SHP77 treated with DMSO at 0.1 percent for 48 hours (cell line): ENCODE measurements around the gene EVA1A.
"Not testable (repeated sequence)": the region's sequence is repeated elsewhere in the genome, so short reads cannot be mapped to it uniquely, and the experiment has no call there.

ENCODE experiments used
- DNase-seq: peaks from one replicate; lab custom pipeline; 2025; lab: John Stamatoyannopoulos, UW

The EVA1A gene

DNA sequence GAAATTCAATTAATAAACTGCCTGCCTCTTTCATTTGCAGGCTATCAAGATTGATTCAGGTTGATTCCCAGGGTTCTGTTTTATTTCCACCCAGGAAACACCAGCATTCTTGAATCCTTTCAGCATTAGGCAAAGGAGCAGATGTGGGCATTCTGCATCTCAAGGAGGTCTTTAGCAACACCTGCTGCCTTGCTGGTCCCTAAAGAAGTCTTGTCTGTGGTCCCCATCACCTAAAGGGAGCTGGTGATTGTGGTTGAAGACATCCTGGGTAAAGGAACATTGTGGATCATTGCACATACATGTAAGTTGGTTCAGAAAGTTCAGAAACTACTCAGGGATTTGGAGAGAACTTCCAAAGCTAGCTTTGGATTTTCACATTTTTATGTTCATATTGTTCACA lies 78.3 kb downstream of the EVA1A start:
- DNase-seq: no peak

DNA sequence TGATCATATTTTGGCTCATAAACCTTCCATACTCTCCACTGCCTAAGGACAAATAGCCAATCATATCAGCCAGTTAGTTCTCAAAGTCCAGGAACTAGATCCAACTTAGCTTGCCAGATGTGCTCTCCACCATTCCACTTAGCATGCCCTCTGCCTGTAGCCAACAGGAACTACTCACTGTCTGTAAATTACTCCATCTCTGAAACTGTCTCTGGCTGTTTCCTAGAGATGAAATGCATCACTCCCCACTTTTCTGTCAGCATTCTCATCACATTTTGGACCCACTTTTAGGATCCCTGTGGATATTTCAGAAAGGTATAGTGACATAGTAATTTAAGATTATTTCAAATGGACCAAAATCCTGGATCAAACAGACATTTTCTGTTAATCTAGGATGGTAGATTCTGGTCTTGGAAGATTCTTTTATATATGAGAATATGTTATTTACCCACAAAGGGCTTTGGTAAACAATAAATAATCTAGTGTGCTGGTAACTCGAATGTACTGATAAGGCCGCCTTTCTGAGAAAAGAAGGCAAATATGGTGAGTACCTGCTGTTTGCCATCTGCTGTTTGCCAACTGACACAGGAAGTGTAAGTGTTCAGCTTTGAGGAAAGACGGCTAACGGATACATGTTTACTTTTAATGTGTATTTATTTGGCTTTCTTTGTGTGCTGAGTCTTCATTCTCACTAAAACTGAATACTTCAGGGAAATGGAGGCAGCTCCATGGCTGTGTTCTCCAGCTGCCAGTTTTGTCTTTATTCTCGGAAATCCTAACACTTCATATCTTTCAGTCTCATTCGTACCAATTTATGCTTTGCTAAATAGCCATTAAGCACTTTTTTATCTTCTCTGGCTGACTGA lies 79.5 kb downstream of the EVA1A start:
- DNase-seq: peak; percentile 78

DNA sequence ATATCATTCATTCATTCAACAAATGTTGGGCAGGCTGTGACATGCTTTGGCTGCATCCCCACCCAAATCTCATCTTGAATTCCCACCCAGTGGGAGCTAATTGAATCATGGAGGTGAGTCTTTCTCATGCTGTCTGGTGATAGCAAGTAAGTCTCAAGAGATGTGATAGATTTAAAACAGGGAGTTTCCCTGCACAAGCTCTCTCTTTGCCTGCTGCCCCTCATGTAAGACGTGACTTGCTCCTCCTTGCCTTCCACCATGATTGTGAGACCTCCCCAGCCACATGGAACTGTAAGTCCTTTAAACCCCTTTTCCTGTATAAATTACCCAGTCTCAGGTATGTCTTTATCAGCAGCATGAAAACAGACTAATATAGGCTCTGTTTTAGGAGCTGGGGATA lies 83.0 kb downstream of the EVA1A start:
- DNase-seq: not testable (repeated sequence)

- DNase-seq: no peak
Measured at GRCh38 chr2:75476761-75477160, 84.0 kb downstream of the EVA1A start.

GRCh38 chr2:75475976-75476375 lies 84.8 kb downstream of the EVA1A start:
- no peak for DNase-seq

GRCh38 chr2:75475049-75475448 lies 85.7 kb downstream of the EVA1A start:
- no peak for DNase-seq

DNA sequence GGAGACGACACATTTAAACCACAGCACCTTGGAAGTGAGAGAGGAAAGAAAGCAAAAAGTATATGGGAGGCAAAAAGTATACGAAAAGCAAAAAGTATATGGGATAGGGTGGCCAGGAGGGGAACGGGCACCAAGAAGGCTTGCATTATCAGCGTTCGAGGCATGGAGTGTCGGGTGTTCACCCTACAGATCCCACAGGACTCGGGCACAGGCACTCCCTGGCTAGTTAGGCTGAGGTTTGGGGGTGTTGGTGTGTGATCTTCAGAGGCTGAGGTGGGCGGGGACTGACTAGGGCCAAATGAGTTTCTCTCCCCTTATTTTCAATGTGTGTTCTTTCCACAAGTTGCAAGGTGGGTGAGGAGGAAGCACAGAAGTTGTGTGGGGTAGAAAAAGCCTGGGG lies 86.6 kb downstream of the EVA1A start:
- no peak for DNase-seq

DNA sequence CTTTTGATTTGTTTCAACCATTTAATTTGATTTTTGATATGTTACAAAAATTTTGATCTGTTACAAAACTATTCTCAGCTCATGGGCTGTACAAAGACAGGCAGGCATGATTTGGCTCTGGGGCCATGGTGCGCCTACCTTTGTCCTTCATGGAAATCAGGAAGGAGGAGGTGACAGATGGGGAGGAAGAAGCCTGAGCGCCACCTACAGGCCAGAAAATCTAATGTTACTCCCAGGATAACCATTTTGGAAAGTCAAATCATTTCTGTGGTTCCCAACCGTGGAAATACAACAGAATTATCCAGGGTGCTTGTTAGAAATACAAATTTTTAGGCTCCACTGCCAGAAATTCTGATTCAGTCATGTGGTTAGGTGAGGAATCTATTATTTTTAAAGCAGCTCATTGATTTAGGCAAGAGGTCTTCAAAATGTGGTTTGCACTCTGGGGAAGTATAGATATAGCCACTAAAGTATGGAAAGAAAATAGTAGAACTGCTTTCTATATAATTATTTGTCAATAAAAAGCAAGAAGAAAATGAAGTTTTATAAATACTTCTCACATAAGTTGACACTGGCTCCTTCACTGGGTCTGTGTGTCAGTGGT lies 93.9 kb downstream of the EVA1A start:
- no peak for DNase-seq

DNA sequence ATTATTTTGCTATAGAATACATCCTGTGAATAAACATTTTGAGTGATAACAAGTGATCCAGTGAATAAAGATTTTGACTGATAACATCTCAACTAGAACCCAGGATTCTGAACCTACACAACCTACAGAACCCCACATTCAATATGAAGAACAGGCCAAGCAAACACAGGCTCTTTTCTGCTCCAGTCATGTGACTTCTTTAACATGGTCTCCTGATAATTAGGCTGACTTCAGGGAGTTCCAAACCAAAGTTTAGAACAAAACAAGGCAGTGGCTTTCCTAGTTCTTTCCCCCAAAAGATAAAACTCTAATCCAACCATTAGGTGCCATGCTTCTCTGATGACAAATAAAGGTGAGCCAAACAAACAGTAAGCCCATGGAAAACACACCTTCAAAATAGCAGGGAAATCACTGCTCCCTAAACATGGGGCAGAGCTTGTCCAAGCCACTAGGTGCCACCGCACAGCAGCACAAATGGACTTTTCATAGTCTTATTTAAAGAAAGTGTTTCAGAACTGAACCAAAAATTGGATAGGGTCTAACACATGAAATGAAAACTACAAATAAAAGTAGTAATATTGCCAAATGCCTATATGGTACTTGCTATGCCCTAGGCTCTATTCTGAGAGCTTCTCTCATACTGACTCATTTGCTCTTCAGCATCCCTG lies 95.3 kb downstream of the EVA1A start:
- DNase-seq: no peak

GRCh38 chr2:75464348-75464946 lies 96.3 kb downstream of the EVA1A start:
- DNase-seq: no peak

- no peak for DNase-seq
Measured at GRCh38 chr2:75462721-75463120, 98.0 kb downstream of the EVA1A start.

- DNase-seq: no peak
Measured at GRCh38 chr2:75462206-75462605, 98.5 kb downstream of the EVA1A start.

DNA sequence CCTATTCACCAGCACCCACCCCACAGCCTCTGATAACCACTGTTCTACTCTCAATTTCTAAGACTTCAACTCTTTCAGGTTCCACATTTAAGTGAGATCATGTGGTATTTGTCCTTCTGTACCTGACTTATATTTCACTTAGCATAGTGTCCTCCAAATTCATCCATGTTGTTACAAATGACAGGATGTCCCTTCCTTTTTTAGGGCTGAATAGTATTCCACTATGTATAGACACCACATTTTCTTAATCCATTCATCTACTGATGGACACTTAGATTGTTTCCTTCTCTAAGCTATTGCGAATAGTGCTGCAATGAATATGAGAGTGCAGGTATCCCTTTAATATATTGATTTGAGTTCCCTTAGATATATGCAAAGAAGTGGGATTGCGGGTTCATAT lies 100.1 kb downstream of the EVA1A start:
- no peak for DNase-seq

DNA sequence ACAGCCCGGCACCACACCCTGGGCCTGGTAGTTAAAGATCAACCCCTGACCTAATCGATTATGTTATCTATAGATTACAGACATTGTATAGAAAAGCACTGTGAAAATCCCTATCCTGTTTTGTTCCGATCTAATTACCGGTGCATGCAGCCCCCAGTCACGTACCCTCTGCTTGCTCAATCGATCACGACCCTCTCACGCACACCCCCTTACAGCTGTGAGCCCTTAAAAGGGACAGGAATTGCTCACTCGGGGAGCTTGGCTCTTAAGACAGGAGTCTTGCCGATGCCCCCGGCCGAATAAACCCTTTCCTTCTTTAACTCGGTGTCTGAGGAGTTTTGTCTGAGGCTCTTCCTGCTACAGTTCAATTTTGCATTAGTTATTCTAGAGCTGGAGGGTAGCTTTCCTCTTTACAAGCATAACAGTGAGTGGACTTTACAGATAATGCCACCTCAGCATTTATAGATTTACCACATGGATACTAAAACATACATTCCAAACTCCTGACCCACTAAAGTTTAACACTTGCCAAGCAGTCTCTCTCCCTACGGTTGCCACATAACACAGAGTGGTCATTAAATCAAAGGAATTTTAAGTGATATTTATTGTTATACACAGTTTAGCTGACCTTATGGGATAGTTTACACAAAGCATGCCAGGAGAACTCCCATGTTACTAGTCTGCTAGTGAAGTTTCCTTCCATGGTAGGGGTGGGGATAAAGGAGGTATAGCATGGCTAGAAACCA lies 101.0 kb downstream of the EVA1A start:
- no peak for DNase-seq

DNA sequence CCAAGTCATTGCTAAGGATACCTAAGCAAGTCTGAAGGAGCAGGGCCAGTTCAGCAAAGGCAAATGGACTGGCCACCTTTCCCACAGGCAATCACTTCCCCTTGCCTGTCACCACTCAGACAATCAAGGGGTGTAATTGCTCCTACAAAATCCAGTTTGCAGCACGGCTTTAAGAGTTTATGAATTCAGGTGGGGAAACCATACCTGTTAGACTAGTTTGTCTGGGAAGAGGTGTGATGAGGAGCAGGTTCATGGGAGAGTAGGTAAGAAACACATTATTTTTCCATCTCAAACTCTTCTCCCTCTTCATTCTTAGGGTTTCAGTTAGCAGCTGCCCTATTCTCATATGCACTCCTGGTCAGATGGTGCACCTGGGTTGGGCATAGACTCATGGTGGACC lies 102.5 kb downstream of the EVA1A start:
- no peak for DNase-seq

DNA sequence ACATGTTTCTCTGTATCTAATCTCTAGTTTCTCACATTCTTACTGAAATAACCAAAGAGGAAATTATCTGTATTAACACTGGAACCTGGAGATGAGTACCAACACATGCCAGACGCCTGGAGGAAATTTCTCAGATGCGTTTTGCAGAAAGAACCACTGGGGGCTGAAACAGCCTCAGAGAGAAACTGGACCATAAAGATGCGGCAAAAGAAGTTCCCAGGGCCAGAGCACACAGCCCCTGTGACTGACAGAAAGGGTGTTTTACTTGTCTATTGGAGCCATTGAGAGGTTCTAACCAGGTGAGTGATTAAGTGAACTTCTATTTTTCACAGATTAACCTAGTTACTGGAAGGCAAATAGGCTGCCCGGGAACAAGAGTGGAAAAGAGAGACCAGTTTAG lies 103.9 kb downstream of the EVA1A start:
- DNase-seq: no peak

GRCh38 chr2:75456111-75456510 lies 104.6 kb downstream of the EVA1A start:
- DNase-seq: no peak

- no peak for DNase-seq
Measured at GRCh38 chr2:75454241-75454620, 106.5 kb downstream of the EVA1A start.

GRCh38 chr2:75453384-75454240 lies 107.1 kb downstream of the EVA1A start:
- DNase-seq: no peak

DNA sequence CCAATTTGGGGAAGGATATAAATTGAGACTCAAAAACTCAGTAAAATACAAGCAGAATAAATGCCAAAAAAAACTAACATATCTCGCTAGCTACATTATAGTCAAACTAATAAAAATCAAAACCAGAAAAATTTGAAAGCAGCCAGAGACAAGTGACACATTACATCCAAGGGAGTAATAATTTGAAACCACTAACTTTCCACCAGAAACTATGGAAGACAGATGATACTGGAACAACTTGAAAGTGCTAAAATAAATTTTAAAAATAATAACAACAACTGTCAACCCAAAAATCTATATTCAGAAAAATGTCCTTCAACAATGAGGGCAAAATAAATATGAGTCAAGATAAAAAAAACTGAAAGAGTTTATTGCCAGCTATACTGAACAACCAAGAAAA lies 110.7 kb downstream of the EVA1A start:
- DNase-seq: no peak

DNA sequence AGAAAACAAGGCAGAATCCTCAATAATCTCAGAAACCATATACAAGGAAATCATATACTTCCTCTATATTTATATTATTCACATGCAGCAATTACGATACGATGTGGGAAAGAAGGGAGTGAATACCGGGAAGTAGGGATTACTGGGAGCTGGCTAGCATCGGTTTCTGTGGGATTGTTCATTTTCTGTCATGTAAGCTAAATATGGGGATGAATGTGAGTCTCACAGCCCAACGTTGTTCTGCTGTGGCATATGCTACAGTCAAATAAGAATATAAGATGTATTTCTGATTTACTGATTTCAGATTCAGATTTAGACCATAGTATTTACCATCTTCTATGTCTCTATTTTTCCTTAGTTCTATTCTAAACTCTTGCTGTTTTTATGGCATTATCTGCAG lies 113.6 kb downstream of the EVA1A start:
- no peak for DNase-seq
